Lower leg skin (tissue), 3 donors: ENCODE measurements around the gene CMTM5.

Experiments used
- CTCF ChIP-seq, 3 donors: fragments of 450-650 bp; IDR thresholded peaks; one replicate each; pipeline ENCODE4 v1.5.1; 2016; ENCODE audit warnings: antibody characterized with exemption in 3 of 3, mild to moderate bottlenecking in 3 of 3, moderate library complexity in 2 of 3
- POLR2A ChIP-seq, 2 donors: fragments of 450-650 bp; IDR thresholded peaks; one replicate each; pipeline ENCODE4 v1.6.1; 2016 to 2017; ENCODE audit warnings: antibody characterized with exemption in 2 of 2, mild to moderate bottlenecking in 1 of 2, moderate library complexity in 1 of 2

- no peak for TF ChIP-seq CTCF (IDR thresholded peaks at IDR 0.05)
- TF ChIP-seq POLR2A (IDR thresholded peaks at IDR 0.05), result no peak
These were observed 21.5 kb downstream of the CMTM5 start for GRCh38 chr14:23398348-23398747.
